B cell (primary cell): ENCODE measurements around the gene AGAP9. TPM values are rescaled to one million over a fixed set of nuclear protein-coding genes. Genes with fewer than 3 reads are reported as not detected.

Experiments
- ATAC-seq: fragments of 200-7000 bp; cut with Tn5 transposase; one replicate; pipeline ENCODE4 v1.10.0; 2021; ENCODE audit warnings: low read depth, mild to moderate bottlenecking, moderate number of reproducible peaks, moderate library complexity
- CTCF ChIA-PET: fragments of 350-600 bp; sonication (Branson Sonifier 250); formaldehyde crosslinking; loops from one replicate; lab custom pipeline; 2021; ENCODE audit warnings: antibody characterized with exemption, inconsistent platforms; lab: Charles Lee
- POLR2A ChIA-PET: fragments of 350-600 bp; sonication (Branson Sonifier 250); formaldehyde crosslinking; loops from one replicate; lab custom pipeline; 2021; ENCODE audit warnings: antibody characterized with exemption; lab: Charles Lee
- DNase-seq: peaks from one replicate; pipeline ENCODE4 v3.0.0; 2013
- H2AFZ ChIP-seq: 2 replicates; pipeline ENCODE4 v1.6.1; 2012; ENCODE audit warnings: mild to moderate bottlenecking, low read depth, low read length; ENCODE audit not compliant: insufficient read depth, poor library complexity, severe bottlenecking
- H3K27ac ChIP-seq, 2 donors: 1 replicate in 1 of 2; 2 replicates in 1 of 2; pipeline ENCODE4 v1.5.1; 2012 to 2013; ENCODE audit warnings: low read length in 2 of 2, mild to moderate bottlenecking in 2 of 2, moderate library complexity in 1 of 2
- H3K27me3 ChIP-seq, 4 experiments: fragments of 200-600 bp in 1 of 4; sonication (generic) in 1 of 4; replicated peaks in 1 of 4; 1 replicate in 2 of 4; 2 replicates in 2 of 4; pipeline versions ENCODE4 v1.6.1 to v1.7.0; 2013 to 2016; ENCODE audit warnings: low read length in 3 of 4, mild to moderate bottlenecking in 2 of 4, mixed read lengths in 1 of 4, moderate library complexity in 1 of 4; ENCODE audit not compliant: insufficient read depth in 4 of 4, control insufficient read depth in 3 of 4; ENCODE audit errors: control extremely low read depth in 1 of 4
- H3K36me3 ChIP-seq, 2 experiments: replicated peaks in 1 of 2; 1 replicate in 1 of 2; 2 replicates in 1 of 2; pipeline versions ENCODE4 v1.6.1 to v1.7.1; 2013; ENCODE audit warnings: low read length in 1 of 2; ENCODE audit not compliant: insufficient read depth in 2 of 2, control insufficient read depth in 1 of 2; ENCODE audit errors: control extremely low read depth in 1 of 2, extremely low read depth in 1 of 2
- H3K4me1 ChIP-seq, 2 donors: fragments of 200-600 bp in 1 of 2; sonication (generic) in 1 of 2; 1 replicate in 1 of 2; 2 replicates in 1 of 2; pipeline versions ENCODE4 v1.5.1 to v1.6.1; 2013 to 2017; ENCODE audit warnings: low read length in 2 of 2; ENCODE audit not compliant: control insufficient read depth in 2 of 2, insufficient read depth in 2 of 2
- H3K4me2 ChIP-seq: replicated peaks from 2 replicates; pipeline ENCODE3; 2012; ENCODE audit warnings: mild to moderate bottlenecking, low read depth, low read length; ENCODE audit not compliant: poor library complexity, severe bottlenecking
- H3K4me3 ChIP-seq, 5 experiments: fragments of 200-600 bp in 1 of 5; sonication (generic) in 1 of 5; 1 replicate in 3 of 5; 2 replicates in 2 of 5; pipeline versions ENCODE4 v1.5.1 to v1.7.0; 2011 to 2016; ENCODE audit warnings: low read length in 4 of 5, mild to moderate bottlenecking in 4 of 5, low read depth in 2 of 5, control low read depth in 1 of 5, moderate library complexity in 1 of 5; ENCODE audit not compliant: insufficient read depth in 1 of 5; ENCODE audit errors: control extremely low read depth in 1 of 5, extremely low read depth in 1 of 5
- H3K79me2 ChIP-seq: fragments of 200-600 bp; sonication (generic); one replicate; pipeline ENCODE4 v1.6.0; 2016; ENCODE audit warnings: low read length; ENCODE audit not compliant: control insufficient read depth, insufficient read depth
- H3K9ac ChIP-seq: fragments of 200-600 bp; sonication (generic); 2 replicates; pipeline ENCODE4 v1.6.1; 2017; ENCODE audit warnings: mild to moderate bottlenecking, low read length, moderate library complexity
- H3K9me3 ChIP-seq, 3 donors: one replicate each; pipeline versions ENCODE4 v1.6.1 to v1.7.1; 2013; ENCODE audit warnings: low read length in 2 of 3; ENCODE audit not compliant: control insufficient read depth in 2 of 3, insufficient read depth in 1 of 3; ENCODE audit errors: control extremely low read depth in 1 of 3
- H4K20me1 ChIP-seq: 2 replicates; pipeline ENCODE4 v1.6.0; 2012; ENCODE audit warnings: mild to moderate bottlenecking, low read length; ENCODE audit not compliant: insufficient read depth, control insufficient read depth, poor library complexity, severe bottlenecking
- H3K27ac Mint-ChIP-seq: one replicate; pipeline ENCODE4 v1.8.0; 2021; ENCODE audit warnings: mixed read lengths
- H3K27me3 Mint-ChIP-seq: one replicate; pipeline ENCODE4 v1.8.0; 2021; ENCODE audit warnings: mixed read lengths
- H3K4me1 Mint-ChIP-seq: one replicate; pipeline ENCODE4 v1.8.0; 2021; ENCODE audit warnings: mixed read lengths
- H3K4me3 Mint-ChIP-seq: one replicate; pipeline ENCODE4 v1.8.0; 2021; ENCODE audit warnings: mixed read lengths
- H3K9me3 Mint-ChIP-seq: one replicate; pipeline ENCODE4 v1.8.0; 2022; ENCODE audit warnings: mixed read lengths; ENCODE audit not compliant: insufficient read depth
- EZH2 ChIP-seq: IDR thresholded peaks from 2 replicates; pipeline ENCODE4 v1.6.1; 2012; ENCODE audit warnings: borderline replicate concordance, low read depth, mild to moderate bottlenecking, moderate library complexity, low read length; ENCODE audit not compliant: insufficient read depth, poor library complexity, severe bottlenecking
- WGBS: methylation state at CpG from one replicate; pipeline ENCODE4 v1.1.5; 2013; ENCODE audit warnings: missing lambda C conversion rate; ENCODE audit not compliant: insufficient coverage; 5-methylcytosine and 5-hydroxymethylcytosine counted together
- intact Hi-C: fragments of 100-400 bp; cut with micrococcal nuclease; formaldehyde crosslinking; loops from one replicate; pipeline ENCODE4 v1.10.0; 2022
- polyA plus RNA-seq: library from polyadenylated mRNA; depleted of rRNA; stranded (reverse); fragments of >200 nt; gene quantifications from 2 replicates; pipeline ENCODE4 v1.2.3, GENCODE V29; 2012
- total RNA-seq, 2 donors: library from RNA; stranded (reverse); fragments of 120-200 nt in 1 of 2; gene quantifications; 1 replicate in 1 of 2; 2 replicates in 1 of 2; pipeline versions ENCODE4 v1.2.3 to v1.2.4, GENCODE V29; 2013 to 2022
- TF ChIP-seq, protein P1 (sequence below): fragments of 200-600 bp; IDR thresholded peaks from one replicate; pipeline ENCODE4 v1.8.0; 2022; ENCODE audit warnings: antibody characterized with exemption, mild to moderate bottlenecking

AGAP9 gene
- total and polyA plus RNA-seq, 2 donors (not counting 1 experiment from before 2014, with no cell fraction given): 6.7 to 16.8 TPM

DNA sequence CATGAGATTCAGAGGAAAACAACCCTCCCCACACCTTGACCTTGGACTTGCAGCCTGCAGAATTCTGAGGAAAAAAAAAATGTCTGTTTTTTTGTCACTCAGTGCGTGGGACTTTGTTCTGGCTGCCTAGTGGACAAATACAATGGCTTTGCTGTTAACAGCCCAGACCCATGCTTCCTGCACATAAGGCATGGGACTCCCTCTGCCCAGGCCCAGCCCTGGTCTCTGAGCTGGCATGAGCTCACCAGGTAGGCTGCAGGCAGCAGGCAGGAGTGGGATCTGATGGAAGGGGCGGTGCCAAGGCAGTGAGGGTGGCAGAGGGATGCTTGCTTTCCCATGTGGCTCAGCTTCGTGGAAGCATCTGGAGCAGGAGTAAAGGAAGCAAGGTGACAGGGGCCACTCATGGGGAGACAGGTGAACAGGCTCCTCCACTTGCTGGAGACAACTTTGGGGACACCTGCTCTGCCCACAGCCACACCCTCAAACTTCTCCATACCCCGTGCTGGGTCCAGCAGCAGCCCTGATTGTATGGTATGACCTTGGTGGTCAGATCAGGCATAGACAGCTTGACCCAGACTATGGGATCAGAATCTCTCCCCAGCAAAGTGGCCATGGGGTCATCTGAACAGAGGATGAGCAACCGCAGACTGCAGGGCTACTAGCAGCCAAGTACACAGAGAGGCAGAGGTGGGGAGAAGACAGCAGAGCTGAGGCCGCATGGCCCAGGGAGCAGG lies 66.5 kb downstream of the AGAP9 start:
- H3K9ac ChIP-seq: no peak overlapping the region
- no peak overlapping the region for H3K27ac Mint-ChIP-seq
- CTCF ChIA-PET: no interaction called here
- H3K4me2 ChIP-seq: no peak overlapping the region
- H3K27me3 ChIP-seq: peaks cover 0 to 3% (median 0%) of the 10 kb centered on the region in 4 experiments
- ATAC-seq (no peak), DNase-seq (no peak)
- no peaks in the 10 kb centered on the region for H3K36me3 ChIP-seq
- H3K4me1 ChIP-seq: no peaks in the 10 kb centered on the region
- intact Hi-C loops: no loop called here
- no peaks in the 10 kb centered on the region for H3K9me3 ChIP-seq
- H3K4me3 Mint-ChIP-seq: no peak overlapping the region
- no peaks in the 10 kb centered on the region for H3K79me2 ChIP-seq
- no peaks in the 10 kb centered on the region for H3K4me1 Mint-ChIP-seq
- no peak overlapping the region for H3K27ac ChIP-seq
- no peak overlapping the region for H2AFZ ChIP-seq
- 98% methylated on average over 5 of the region's 6 CpGs for WGBS
- H3K4me3 ChIP-seq: no peak overlapping the region
- H4K20me1 ChIP-seq: no peaks in the 10 kb centered on the region
- H3K9me3 Mint-ChIP-seq: no peaks in the 10 kb centered on the region
- no peak for TF ChIP-seq EZH2
- TF ChIP-seq, protein P1, sequence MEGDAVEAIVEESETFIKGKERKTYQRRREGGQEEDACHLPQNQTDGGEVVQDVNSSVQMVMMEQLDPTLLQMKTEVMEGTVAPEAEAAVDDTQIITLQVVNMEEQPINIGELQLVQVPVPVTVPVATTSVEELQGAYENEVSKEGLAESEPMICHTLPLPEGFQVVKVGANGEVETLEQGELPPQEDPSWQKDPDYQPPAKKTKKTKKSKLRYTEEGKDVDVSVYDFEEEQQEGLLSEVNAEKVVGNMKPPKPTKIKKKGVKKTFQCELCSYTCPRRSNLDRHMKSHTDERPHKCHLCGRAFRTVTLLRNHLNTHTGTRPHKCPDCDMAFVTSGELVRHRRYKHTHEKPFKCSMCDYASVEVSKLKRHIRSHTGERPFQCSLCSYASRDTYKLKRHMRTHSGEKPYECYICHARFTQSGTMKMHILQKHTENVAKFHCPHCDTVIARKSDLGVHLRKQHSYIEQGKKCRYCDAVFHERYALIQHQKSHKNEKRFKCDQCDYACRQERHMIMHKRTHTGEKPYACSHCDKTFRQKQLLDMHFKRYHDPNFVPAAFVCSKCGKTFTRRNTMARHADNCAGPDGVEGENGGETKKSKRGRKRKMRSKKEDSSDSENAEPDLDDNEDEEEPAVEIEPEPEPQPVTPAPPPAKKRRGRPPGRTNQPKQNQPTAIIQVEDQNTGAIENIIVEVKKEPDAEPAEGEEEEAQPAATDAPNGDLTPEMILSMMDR: no peak
- POLR2A ChIA-PET: no interaction called here
- H3K27me3 Mint-ChIP-seq: peaks cover 17% of the 10 kb centered on the region

DNA sequence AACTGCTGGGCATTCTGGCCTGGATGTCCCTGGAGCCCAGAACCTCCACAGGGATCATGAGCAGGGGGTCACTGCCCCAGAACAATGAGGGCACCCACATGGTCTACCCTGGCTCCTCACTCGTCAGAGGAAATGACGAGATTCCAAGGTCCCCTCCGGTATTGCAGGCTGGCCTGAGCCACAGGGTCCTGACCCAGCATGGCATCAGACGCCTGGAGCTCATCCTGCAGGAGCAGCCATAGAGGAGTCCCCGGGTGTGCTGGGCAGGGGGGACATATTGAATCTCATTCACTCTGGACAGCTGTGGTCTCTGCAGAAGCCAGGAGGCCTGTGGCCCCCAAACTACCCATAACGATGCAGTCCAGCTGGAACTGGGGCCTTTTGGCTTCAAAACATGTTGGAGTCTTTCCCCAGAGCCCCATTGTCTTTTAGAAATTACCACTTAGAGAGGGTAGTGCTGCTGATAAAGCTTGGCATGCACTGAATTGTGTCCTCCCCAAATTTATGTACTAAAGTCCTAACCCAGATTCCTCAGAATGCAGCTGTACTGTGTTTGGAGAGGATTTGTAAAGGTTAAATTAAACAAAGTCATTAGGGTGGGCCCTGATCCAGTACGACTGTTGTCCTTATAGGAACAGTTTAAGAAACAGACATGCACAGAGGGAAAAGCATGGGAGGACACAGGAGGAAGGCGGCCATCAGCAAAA lies 67.2 kb downstream of the AGAP9 start:
- H3K4me3 Mint-ChIP-seq: no peak overlapping the region
- H3K9me3 ChIP-seq: no peaks in the 10 kb centered on the region
- no peak for DNase-seq
- H3K36me3 ChIP-seq: no peaks in the 10 kb centered on the region
- H3K4me1 ChIP-seq: no peaks in the 10 kb centered on the region
- no peak for ATAC-seq
- H3K79me2 ChIP-seq: no peaks in the 10 kb centered on the region
- H3K4me3 ChIP-seq: no peak overlapping the region
- no peaks in the 10 kb centered on the region for H3K9me3 Mint-ChIP-seq
- H3K9ac ChIP-seq: no peak overlapping the region
- H3K4me2 ChIP-seq: no peak overlapping the region
- intact Hi-C loops: no loop called here
- H4K20me1 ChIP-seq: no peaks in the 10 kb centered on the region
- H3K27me3 ChIP-seq: peaks cover 0 to 3% (median 0%) of the 10 kb centered on the region in 4 experiments
- TF ChIP-seq, protein P1: no peak
- no peak for TF ChIP-seq EZH2
- no peak overlapping the region for H2AFZ ChIP-seq
- no peaks in the 10 kb centered on the region for H3K4me1 Mint-ChIP-seq
- ChIA-PET CTCF (no interaction called here), POLR2A (no interaction called here)
- 96% methylated on average over 7 of the region's 8 CpGs for WGBS
- no peak overlapping the region for H3K27ac ChIP-seq
- H3K27me3 Mint-ChIP-seq: peaks cover 17% of the 10 kb centered on the region
- no peak overlapping the region for H3K27ac Mint-ChIP-seq
